Liver (tissue), 9 donors: ENCODE data around the gene AGBL4. TPM values are rescaled to one million over a fixed set of nuclear protein-coding genes. Genes with fewer than 3 reads are reported as not detected.

Experiments used
- DNase-seq: peaks from one replicate; pipeline ENCODE4 v3.0.0-alpha.2; 2017; ENCODE audit warnings: low spot score
- H3K27ac ChIP-seq, 2 donors: one replicate each; pipeline ENCODE4 v1.7.0; 2013; ENCODE audit warnings: inconsistent platforms in 2 of 2, low read length in 2 of 2, control low read depth in 1 of 2, low read depth in 1 of 2, mild to moderate bottlenecking in 1 of 2
- H3K27me3 ChIP-seq, 4 donors: one replicate each; pipeline versions ENCODE4 v1.6.1 to v1.7.0; 2013; ENCODE audit warnings: low read length in 3 of 4, inconsistent platforms in 1 of 4, mild to moderate bottlenecking in 1 of 4, moderate library complexity in 1 of 4; ENCODE audit not compliant: control insufficient read depth in 4 of 4, insufficient read depth in 4 of 4
- H3K36me3 ChIP-seq, 4 donors: one replicate each; pipeline versions ENCODE4 v1.6.1 to v1.7.0; 2013; ENCODE audit warnings: low read length in 3 of 4, mild to moderate bottlenecking in 3 of 4, low read depth in 1 of 4, moderate library complexity in 1 of 4; ENCODE audit not compliant: control insufficient read depth in 4 of 4, insufficient read depth in 3 of 4
- H3K4me1 ChIP-seq, 4 donors: one replicate each; pipeline versions ENCODE4 v1.6.1 to v1.7.0; 2013; ENCODE audit warnings: low read length in 3 of 4, mild to moderate bottlenecking in 3 of 4, moderate library complexity in 1 of 4; ENCODE audit not compliant: control insufficient read depth in 4 of 4, insufficient read depth in 4 of 4
- H3K4me3 ChIP-seq, 3 donors: one replicate each; pipeline versions ENCODE4 v1.6.1 to v1.7.0; 2013; ENCODE audit warnings: low read length in 3 of 3, control low read depth in 1 of 3, low read depth in 1 of 3, mild to moderate bottlenecking in 1 of 3
- H3K9ac ChIP-seq, 2 donors: one replicate each; pipeline ENCODE4 v1.7.0; 2013; ENCODE audit warnings: low read length in 2 of 2, mild to moderate bottlenecking in 2 of 2, moderate library complexity in 2 of 2, control low read depth in 1 of 2, low read depth in 1 of 2
- H3K9me3 ChIP-seq, 4 donors: one replicate each; pipeline versions ENCODE4 v1.6.1 to v1.7.0; 2013; ENCODE audit warnings: low read length in 3 of 4; ENCODE audit not compliant: control insufficient read depth in 4 of 4
- EGR1 ChIP-seq, 2 donors: IDR thresholded peaks; 2 replicates each; pipeline ENCODE4 v1.6.1; 2016 to 2018; ENCODE audit warnings: antibody characterized with exemption in 2 of 2, low read depth in 2 of 2
- FOXA1 ChIP-seq: IDR thresholded peaks from 2 replicates; pipeline ENCODE4 v1.6.1; 2016; ENCODE audit warnings: antibody characterized with exemption
- FOXA2 ChIP-seq: IDR thresholded peaks from 2 replicates; pipeline ENCODE4 v1.6.1; 2016; ENCODE audit warnings: antibody characterized with exemption
- GABPA ChIP-seq, 2 donors: IDR thresholded peaks in 1 of 2; conservative IDR thresholded peaks in 1 of 2; 2 replicates each; pipeline ENCODE4 v1.6.1; 2016; ENCODE audit warnings: antibody characterized with exemption in 2 of 2, mild to moderate bottlenecking in 1 of 2, moderate library complexity in 1 of 2
- HNF4A ChIP-seq, 2 donors: conservative IDR thresholded peaks; 2 replicates each; pipeline ENCODE4 v1.6.1; 2016; ENCODE audit warnings: antibody characterized with exemption in 2 of 2, mild to moderate bottlenecking in 2 of 2
- HNF4G ChIP-seq: IDR thresholded peaks from 2 replicates; pipeline ENCODE4 v1.6.1; 2016; ENCODE audit warnings: antibody characterized with exemption
- JUND ChIP-seq, 2 donors: IDR thresholded peaks; 2 replicates each; pipeline ENCODE4 v1.6.1; 2016; ENCODE audit warnings: antibody characterized with exemption in 2 of 2
- MAX ChIP-seq: IDR thresholded peaks from 2 replicates; pipeline ENCODE4 v1.6.1; 2016; ENCODE audit warnings: antibody characterized with exemption
- NR2F2 ChIP-seq: IDR thresholded peaks from 2 replicates; pipeline ENCODE4 v1.6.1; 2016; ENCODE audit warnings: antibody characterized with exemption
- RAD21 ChIP-seq, 2 donors: IDR thresholded peaks; 2 replicates each; pipeline ENCODE4 v1.6.1; 2016; ENCODE audit warnings: antibody characterized with exemption in 2 of 2, mild to moderate bottlenecking in 2 of 2
- RXRA ChIP-seq, 2 donors: IDR thresholded peaks; 2 replicates each; pipeline ENCODE4 v1.6.1; 2017 to 2018; ENCODE audit warnings: antibody characterized with exemption in 2 of 2, mild to moderate bottlenecking in 1 of 2
- SP1 ChIP-seq: IDR thresholded peaks from 2 replicates; pipeline ENCODE4 v1.6.1; 2018; ENCODE audit warnings: antibody characterized with exemption, mild to moderate bottlenecking
- WGBS: extraction: QIAGEN DNeasy Blood & Tissue Kit; methylation state at CpG from one replicate; pipeline ENCODE4 v1.1.7; 2013; 5-methylcytosine and 5-hydroxymethylcytosine counted together
- polyA plus RNA-seq, 2 donors: library from polyadenylated mRNA; stranded (reverse) in 1 of 2; unstranded in 1 of 2; fragments of 200-250 nt in 1 of 2; fragments of >200 nt in 1 of 2; fragmentation: Nextera tagmentation in 1 of 2; extraction: Ambion mirVana in 1 of 2; gene quantifications; one replicate each; pipeline versions ENCODE4 v1.2.1 to v1.2.3, GENCODE V29; 2013 to 2015
- total RNA-seq, 2 donors: library from RNA; depleted of rRNA; stranded (reverse); fragments of >200 nt; gene quantifications; one replicate each; pipeline ENCODE4 v1.2.3, GENCODE V29; 2014
- TF ChIP-seq, protein P1 (sequence below): IDR thresholded peaks from 2 replicates; pipeline ENCODE4 v1.6.1; 2016; ENCODE audit warnings: antibody characterized with exemption
- TF ChIP-seq, protein P2 (sequence below): IDR thresholded peaks from 2 replicates; pipeline ENCODE4 v1.6.1; 2016; ENCODE audit warnings: antibody characterized with exemption, mild to moderate bottlenecking
- TF ChIP-seq, protein P3 (sequence below): IDR thresholded peaks from 2 replicates; pipeline ENCODE4 v1.6.1; 2016; ENCODE audit warnings: antibody characterized with exemption
- TF ChIP-seq, protein P4 (sequence below): fragments of 150-350 bp; IDR thresholded peaks from 2 replicates; pipeline ENCODE4 v1.5.1; 2017; ENCODE audit warnings: improper control_type of control experiment, low read depth, low read length; ENCODE audit not compliant: missing input control
- donor health status: healthy.
- donor health status: healthy.
- donor health status: healthy.
- donor health status: healthy.
- donor health status: healthy.

The AGBL4 gene
- total and polyA plus RNA-seq, 4 donors = 0.75 to 0.76 TPM; not detected in 2

DNA sequence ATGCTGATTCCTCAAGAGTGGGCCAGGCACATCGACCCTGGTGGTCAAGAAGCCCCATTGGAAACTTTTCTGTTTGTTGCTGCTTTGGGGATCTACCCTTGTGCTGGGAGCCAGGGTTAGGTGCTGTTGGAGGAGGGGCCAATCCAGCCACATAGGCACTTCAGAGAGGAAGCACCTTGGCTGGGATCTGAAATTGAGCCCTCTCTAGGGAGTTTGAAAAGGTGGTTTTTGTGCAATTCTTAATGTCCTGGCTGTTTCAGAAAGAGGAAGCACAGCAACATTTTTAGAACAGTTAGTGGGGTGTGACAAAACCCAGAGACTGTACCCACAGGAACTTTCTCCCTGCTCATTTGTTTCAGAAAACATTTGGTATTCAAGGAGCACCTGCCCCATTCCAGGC, 1229.9 kb downstream of the AGBL4 start:
- WGBS = 42% methylated on average over 1 of the region's 1 CpG
- TF ChIP-seq RXRA (IDR thresholded peaks at IDR 0.05) = no peak
- TF ChIP-seq, protein P1, sequence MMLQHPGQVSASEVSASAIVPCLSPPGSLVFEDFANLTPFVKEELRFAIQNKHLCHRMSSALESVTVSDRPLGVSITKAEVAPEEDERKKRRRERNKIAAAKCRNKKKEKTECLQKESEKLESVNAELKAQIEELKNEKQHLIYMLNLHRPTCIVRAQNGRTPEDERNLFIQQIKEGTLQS = no peak
- TF ChIP-seq JUND (IDR thresholded peaks at IDR 0.05) = no peak
- no peak for TF ChIP-seq MAX
- TF ChIP-seq, protein P2, sequence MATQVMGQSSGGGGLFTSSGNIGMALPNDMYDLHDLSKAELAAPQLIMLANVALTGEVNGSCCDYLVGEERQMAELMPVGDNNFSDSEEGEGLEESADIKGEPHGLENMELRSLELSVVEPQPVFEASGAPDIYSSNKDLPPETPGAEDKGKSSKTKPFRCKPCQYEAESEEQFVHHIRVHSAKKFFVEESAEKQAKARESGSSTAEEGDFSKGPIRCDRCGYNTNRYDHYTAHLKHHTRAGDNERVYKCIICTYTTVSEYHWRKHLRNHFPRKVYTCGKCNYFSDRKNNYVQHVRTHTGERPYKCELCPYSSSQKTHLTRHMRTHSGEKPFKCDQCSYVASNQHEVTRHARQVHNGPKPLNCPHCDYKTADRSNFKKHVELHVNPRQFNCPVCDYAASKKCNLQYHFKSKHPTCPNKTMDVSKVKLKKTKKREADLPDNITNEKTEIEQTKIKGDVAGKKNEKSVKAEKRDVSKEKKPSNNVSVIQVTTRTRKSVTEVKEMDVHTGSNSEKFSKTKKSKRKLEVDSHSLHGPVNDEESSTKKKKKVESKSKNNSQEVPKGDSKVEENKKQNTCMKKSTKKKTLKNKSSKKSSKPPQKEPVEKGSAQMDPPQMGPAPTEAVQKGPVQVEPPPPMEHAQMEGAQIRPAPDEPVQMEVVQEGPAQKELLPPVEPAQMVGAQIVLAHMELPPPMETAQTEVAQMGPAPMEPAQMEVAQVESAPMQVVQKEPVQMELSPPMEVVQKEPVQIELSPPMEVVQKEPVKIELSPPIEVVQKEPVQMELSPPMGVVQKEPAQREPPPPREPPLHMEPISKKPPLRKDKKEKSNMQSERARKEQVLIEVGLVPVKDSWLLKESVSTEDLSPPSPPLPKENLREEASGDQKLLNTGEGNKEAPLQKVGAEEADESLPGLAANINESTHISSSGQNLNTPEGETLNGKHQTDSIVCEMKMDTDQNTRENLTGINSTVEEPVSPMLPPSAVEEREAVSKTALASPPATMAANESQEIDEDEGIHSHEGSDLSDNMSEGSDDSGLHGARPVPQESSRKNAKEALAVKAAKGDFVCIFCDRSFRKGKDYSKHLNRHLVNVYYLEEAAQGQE = no peak
- no peak for TF ChIP-seq GABPA (IDR thresholded peaks at IDR 0.05 in 1 of 2, conservative IDR thresholded peaks at IDR 0.05 in 1 of 2)
- no peak for TF ChIP-seq EGR1 (IDR thresholded peaks at IDR 0.05; ENCODE audit: low read depth in 2 of 2)
- TF ChIP-seq, protein P3, sequence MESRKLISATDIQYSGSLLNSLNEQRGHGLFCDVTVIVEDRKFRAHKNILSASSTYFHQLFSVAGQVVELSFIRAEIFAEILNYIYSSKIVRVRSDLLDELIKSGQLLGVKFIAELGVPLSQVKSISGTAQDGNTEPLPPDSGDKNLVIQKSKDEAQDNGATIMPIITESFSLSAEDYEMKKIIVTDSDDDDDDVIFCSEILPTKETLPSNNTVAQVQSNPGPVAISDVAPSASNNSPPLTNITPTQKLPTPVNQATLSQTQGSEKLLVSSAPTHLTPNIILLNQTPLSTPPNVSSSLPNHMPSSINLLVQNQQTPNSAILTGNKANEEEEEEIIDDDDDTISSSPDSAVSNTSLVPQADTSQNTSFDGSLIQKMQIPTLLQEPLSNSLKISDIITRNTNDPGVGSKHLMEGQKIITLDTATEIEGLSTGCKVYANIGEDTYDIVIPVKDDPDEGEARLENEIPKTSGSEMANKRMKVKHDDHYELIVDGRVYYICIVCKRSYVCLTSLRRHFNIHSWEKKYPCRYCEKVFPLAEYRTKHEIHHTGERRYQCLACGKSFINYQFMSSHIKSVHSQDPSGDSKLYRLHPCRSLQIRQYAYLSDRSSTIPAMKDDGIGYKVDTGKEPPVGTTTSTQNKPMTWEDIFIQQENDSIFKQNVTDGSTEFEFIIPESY = no peak
- TF ChIP-seq SP1 = no peak
- no peak for TF ChIP-seq RAD21 (IDR thresholded peaks at IDR 0.05)
- TF ChIP-seq HNF4A (conservative IDR thresholded peaks at IDR 0.05) = no peak
- TF ChIP-seq, protein P4, sequence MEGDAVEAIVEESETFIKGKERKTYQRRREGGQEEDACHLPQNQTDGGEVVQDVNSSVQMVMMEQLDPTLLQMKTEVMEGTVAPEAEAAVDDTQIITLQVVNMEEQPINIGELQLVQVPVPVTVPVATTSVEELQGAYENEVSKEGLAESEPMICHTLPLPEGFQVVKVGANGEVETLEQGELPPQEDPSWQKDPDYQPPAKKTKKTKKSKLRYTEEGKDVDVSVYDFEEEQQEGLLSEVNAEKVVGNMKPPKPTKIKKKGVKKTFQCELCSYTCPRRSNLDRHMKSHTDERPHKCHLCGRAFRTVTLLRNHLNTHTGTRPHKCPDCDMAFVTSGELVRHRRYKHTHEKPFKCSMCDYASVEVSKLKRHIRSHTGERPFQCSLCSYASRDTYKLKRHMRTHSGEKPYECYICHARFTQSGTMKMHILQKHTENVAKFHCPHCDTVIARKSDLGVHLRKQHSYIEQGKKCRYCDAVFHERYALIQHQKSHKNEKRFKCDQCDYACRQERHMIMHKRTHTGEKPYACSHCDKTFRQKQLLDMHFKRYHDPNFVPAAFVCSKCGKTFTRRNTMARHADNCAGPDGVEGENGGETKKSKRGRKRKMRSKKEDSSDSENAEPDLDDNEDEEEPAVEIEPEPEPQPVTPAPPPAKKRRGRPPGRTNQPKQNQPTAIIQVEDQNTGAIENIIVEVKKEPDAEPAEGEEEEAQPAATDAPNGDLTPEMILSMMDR = no peak
- no peak for TF ChIP-seq FOXA1
- no peak for TF ChIP-seq FOXA2
- TF ChIP-seq NR2F2 = no peak
- Histone ChIP-seq H3K4me1 (no peaks in the 10 kb centered on the region), H3K27ac (no peak overlapping the region), H3K27me3 (peaks cover 0 to 3% (median 0%) of the 10 kb centered on the region in 4 donors), H3K9me3 (no peaks in the 10 kb centered on the region), H3K4me3 (no peak overlapping the region), H3K9ac (no peak overlapping the region), H3K36me3 (no peaks in the 10 kb centered on the region)
- DNase-seq = no peak

GRCh38 chr1:48792961-48793360, 1230.8 kb downstream of the AGBL4 start:
- H3K27ac ChIP-seq = no peak overlapping the region
- WGBS = 72% methylated on average over 1 of the region's 1 CpG
- no peaks in the 10 kb centered on the region for H3K4me1 ChIP-seq
- TF ChIP-seq, protein P2 = no peak
- TF ChIP-seq HNF4G (no peak), RXRA (IDR thresholded peaks at IDR 0.05) (no peak), FOXA1 (no peak), HNF4A (conservative IDR thresholded peaks at IDR 0.05) (no peak), SP1 (no peak), MAX (no peak), EGR1 (IDR thresholded peaks at IDR 0.05; ENCODE audit: low read depth in 2 of 2) (no peak), NR2F2 (no peak), GABPA (IDR thresholded peaks at IDR 0.05 in 1 of 2, conservative IDR thresholded peaks at IDR 0.05 in 1 of 2) (no peak), JUND (IDR thresholded peaks at IDR 0.05) (no peak), FOXA2 (no peak)
- TF ChIP-seq, protein P1 = no peak
- TF ChIP-seq, protein P4 = no peak

More at GRCh38 chr1:48792961-48793360, 1230.8 kb downstream of the AGBL4 start:
- DNase-seq = no peak
- Histone ChIP-seq H3K9ac (no peak overlapping the region), H3K9me3 (no peaks in the 10 kb centered on the region), H3K27me3 (peaks cover 0 to 3% (median 0%) of the 10 kb centered on the region in 4 donors), H3K36me3 (no peaks in the 10 kb centered on the region), H3K4me3 (no peak overlapping the region)
